NT2/D1 (cell line): ENCODE measurements around the gene CEP112.
A peak's percentile ranks its signal among the peaks of the same experiment; 100 is the strongest.
"Not testable (repeated sequence)": the region's sequence is repeated elsewhere in the genome, so short reads cannot be mapped to it uniquely, and the experiment has no call there.

ENCODE experiments used
- DNase-seq: peaks from one replicate; pipeline ENCODE4 v3.0.0-alpha.2; 2011; ENCODE audit warnings: low read depth, low spot score
- H3K27me3 ChIP-seq: 2 replicates; pipeline ENCODE4 v1.6.0; 2011; ENCODE audit warnings: mild to moderate bottlenecking; ENCODE audit not compliant: insufficient read length, insufficient read depth
- H3K36me3 ChIP-seq: 2 replicates; pipeline ENCODE4 v1.6.1; 2011; ENCODE audit warnings: mild to moderate bottlenecking, low read length, mixed read lengths; ENCODE audit not compliant: insufficient read depth, insufficient read length
- H3K4me1 ChIP-seq: 2 replicates; pipeline ENCODE4 v1.5.1; 2011; ENCODE audit not compliant: insufficient read depth, insufficient read length
- H3K4me3 ChIP-seq: 2 replicates; pipeline ENCODE4 v1.5.1; 2011; ENCODE audit warnings: low read depth; ENCODE audit not compliant: insufficient read length
- H3K9ac ChIP-seq: 2 replicates; pipeline ENCODE4 v1.6.0; 2011; ENCODE audit warnings: low read depth; ENCODE audit not compliant: insufficient read length
- H3K9me3 ChIP-seq: 2 replicates; pipeline ENCODE4 v1.5.1; 2011; ENCODE audit warnings: mild to moderate bottlenecking, low read length; ENCODE audit not compliant: insufficient read depth
- SUZ12 ChIP-seq: IDR thresholded peaks from 2 replicates; pipeline ENCODE4 v1.6.1; 2011; ENCODE audit not compliant: insufficient read length, insufficient read depth; ENCODE audit errors: extremely low read depth
- YY1 ChIP-seq: IDR thresholded peaks from 2 replicates; pipeline ENCODE4 v1.6.1; 2011; ENCODE audit not compliant: insufficient read length, insufficient read depth
- ZNF274 ChIP-seq: IDR thresholded peaks from 2 replicates; pipeline ENCODE4 v1.6.1; 2011; ENCODE audit warnings: mild to moderate bottlenecking, low read depth, low read length

The CEP112 gene

DNA sequence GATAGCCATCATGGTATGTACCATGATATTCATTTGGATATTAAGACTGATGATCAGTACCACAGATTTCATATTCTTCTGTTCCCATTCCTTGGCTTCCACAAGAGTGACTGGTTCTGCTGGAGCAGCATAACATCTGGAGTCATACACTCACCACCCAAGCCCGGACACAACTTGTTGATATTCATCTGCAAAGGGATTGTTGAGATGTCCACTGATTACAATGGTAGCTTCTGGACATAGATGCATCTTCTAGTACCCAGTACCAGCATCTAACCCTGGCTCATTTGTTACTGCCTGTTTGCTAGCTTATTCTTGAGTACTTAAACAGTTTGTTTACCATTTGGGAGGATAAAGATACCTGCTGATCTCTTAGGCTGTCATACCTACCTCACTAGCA lies 394.8 kb downstream of the CEP112 start:
- TF ChIP-seq YY1 = no peak
- no peak for TF ChIP-seq ZNF274
- no peak for TF ChIP-seq SUZ12
- no peak overlapping the region for H3K4me3 ChIP-seq
- no peaks in the 10 kb centered on the region for H3K36me3 ChIP-seq
- no peaks in the 10 kb centered on the region for H3K27me3 ChIP-seq
- H3K9ac ChIP-seq = no peak overlapping the region
- H3K4me1 ChIP-seq = no peaks in the 10 kb centered on the region
- no peak for DNase-seq
- peaks cover 20% of the 10 kb centered on the region for H3K9me3 ChIP-seq

GRCh38 chr17:65794572-65794971 lies 397.4 kb downstream of the CEP112 start:
- Histone ChIP-seq H3K27me3 (no peaks in the 10 kb centered on the region), H3K36me3 (no peaks in the 10 kb centered on the region), H3K9ac (no peak overlapping the region), H3K4me3 (no peak overlapping the region), H3K4me1 (no peaks in the 10 kb centered on the region), H3K9me3 (no peaks in the 10 kb centered on the region)
- DNase-seq = peak; percentile 28
- TF ChIP-seq ZNF274 (no peak), YY1 (no peak), SUZ12 (no peak)

- no peak overlapping the region for H3K4me3 ChIP-seq
- DNase-seq = no peak
- no peaks in the 10 kb centered on the region for H3K36me3 ChIP-seq
- no peaks in the 10 kb centered on the region for H3K4me1 ChIP-seq
- no peaks in the 10 kb centered on the region for H3K27me3 ChIP-seq
- H3K9me3 ChIP-seq = no peaks in the 10 kb centered on the region
- H3K9ac ChIP-seq = no peak overlapping the region
- no peak for TF ChIP-seq ZNF274
- TF ChIP-seq YY1 = no peak
- no peak for TF ChIP-seq SUZ12
These were observed 401.7 kb downstream of the CEP112 start for GRCh38 chr17:65790241-65790640.

DNA sequence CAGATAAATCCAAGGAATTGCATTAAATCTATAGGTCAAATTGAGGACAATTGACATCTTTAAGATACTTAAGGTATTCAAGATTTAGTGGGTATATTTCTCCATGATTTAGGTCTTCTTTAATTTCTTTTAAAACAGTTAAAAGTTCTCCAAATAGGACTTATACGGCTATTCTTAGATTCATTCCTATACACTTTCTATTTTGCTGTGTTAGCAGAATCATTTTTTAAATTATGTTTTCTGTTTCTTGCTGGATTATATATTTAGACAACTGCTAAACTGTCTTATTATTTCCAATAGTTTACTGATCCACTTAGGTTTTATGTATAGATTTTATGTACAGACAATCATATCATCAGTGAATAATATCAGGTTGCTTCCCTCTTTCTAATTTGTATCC lies 404.4 kb downstream of the CEP112 start:
- TF ChIP-seq ZNF274 (no peak), YY1 (no peak), SUZ12 (no peak)
- Histone ChIP-seq H3K9me3 (no peaks in the 10 kb centered on the region), H3K27me3 (no peaks in the 10 kb centered on the region), H3K4me3 (no peak overlapping the region), H3K4me1 (no peaks in the 10 kb centered on the region), H3K36me3 (no peaks in the 10 kb centered on the region), H3K9ac (no peak overlapping the region)
- no peak for DNase-seq

DNA sequence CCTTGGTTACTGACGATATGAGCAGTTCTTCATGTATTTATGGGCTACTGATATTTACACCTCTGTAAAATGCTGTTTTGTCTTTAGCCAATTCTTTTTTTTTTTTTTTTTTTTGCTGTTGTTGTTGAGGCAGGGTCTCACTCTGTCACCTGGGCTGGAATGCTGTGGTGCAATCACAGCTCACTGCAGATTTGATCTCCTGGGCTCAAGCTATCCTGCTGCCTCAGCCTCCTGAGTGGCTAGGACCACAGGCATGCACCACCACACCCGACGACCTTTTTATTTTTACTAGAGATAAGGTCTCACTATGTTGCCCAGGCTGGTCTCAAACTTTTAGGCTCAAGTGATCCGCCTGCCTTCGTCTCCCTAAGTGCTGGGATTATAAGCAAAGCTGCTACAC lies 405.5 kb downstream of the CEP112 start:
- no peak for TF ChIP-seq SUZ12
- TF ChIP-seq ZNF274 = no peak
- TF ChIP-seq YY1 = no peak
- no peak for DNase-seq
- no peaks in the 10 kb centered on the region for H3K27me3 ChIP-seq
- H3K36me3 ChIP-seq = no peaks in the 10 kb centered on the region
- H3K9me3 ChIP-seq = no peaks in the 10 kb centered on the region
- H3K4me3 ChIP-seq = no peak overlapping the region
- H3K4me1 ChIP-seq = no peaks in the 10 kb centered on the region
- H3K9ac ChIP-seq = no peak overlapping the region

DNA sequence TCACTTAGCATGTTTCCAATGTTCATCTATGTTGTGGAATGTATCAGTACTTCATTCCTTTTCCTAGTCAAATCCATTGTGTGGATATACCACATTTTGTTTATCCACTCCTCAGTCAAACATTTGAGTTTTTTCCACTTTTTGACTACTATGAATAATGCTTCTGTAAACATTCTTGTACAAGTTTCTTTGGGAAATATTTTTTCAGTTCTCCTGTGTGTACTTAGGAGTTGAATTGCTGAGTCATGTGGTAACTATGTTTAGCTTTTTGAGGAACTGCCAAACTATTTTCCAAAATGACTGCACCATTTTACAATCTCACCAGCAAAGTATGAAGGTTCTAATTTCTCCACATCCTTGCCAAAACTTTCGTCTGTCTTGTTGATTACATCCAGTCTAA lies 406.8 kb downstream of the CEP112 start:
- Histone ChIP-seq H3K9ac (no peak overlapping the region), H3K4me1 (no peaks in the 10 kb centered on the region), H3K9me3 (no peaks in the 10 kb centered on the region), H3K36me3 (no peaks in the 10 kb centered on the region), H3K4me3 (no peak overlapping the region), H3K27me3 (no peaks in the 10 kb centered on the region)
- TF ChIP-seq ZNF274 (no peak), YY1 (no peak), SUZ12 (no peak)
- DNase-seq = no peak

DNA sequence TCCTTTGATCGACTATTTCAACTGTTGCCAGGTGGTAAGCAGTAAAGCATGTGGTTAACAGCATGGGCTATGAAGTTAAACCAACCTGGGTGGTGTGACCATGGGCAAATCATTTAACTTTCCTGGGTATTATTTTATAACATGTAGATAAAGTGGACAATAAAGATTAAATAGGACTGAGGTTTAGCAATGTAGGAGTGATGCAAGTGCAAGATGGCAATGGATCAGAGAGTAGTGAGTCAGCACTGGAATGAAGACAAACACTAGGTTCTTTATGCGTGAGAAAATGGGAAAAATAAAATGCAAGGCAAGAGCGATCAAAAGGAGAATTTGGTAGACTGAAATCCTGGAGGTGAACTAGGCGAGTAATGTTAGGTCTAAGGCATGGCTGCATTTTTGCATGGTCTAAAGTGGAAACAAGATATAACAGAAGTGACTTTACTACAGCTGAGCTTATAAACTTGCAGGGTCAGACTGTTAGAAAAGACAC lies 408.0 kb downstream of the CEP112 start:
- Histone ChIP-seq H3K4me1 (no peaks in the 10 kb centered on the region), H3K9me3 (no peaks in the 10 kb centered on the region), H3K9ac (no peak overlapping the region), H3K4me3 (no peak overlapping the region), H3K36me3 (no peaks in the 10 kb centered on the region), H3K27me3 (no peaks in the 10 kb centered on the region)
- no peak for DNase-seq
- no peak for TF ChIP-seq SUZ12
- no peak for TF ChIP-seq YY1
- no peak for TF ChIP-seq ZNF274

GRCh38 chr17:65782104-65782706 lies 409.7 kb downstream of the CEP112 start:
- not testable (repeated sequence) for H3K9ac ChIP-seq, DNase-seq, H3K4me1 ChIP-seq, H3K4me3 ChIP-seq, H3K27me3 ChIP-seq, H3K36me3 ChIP-seq, H3K9me3 ChIP-seq
